ENCODE measurements around the gene C1QTNF3. TPM values are rescaled to one million over a fixed set of nuclear protein-coding genes. Genes with fewer than 3 reads are reported as not detected.
"Not testable (repeated sequence)": the region's sequence is repeated elsewhere in the genome, so short reads cannot be mapped to it uniquely, and the experiment has no call there.

C1QTNF3 gene
- total RNA-seq, 4 donors from 2014 or later, result 6.6 to 13.3 (median 7.6) TPM

GRCh38 chr5:34011536-34011935, 31.5 kb downstream of the C1QTNF3 start:
- Histone ChIP-seq H3K4me1 (peaks cover 0 to 67% (median 31%) of the 10 kb centered on the region in 4 donors), H3K27ac (no peak overlapping the region), H3K4me3 (no peak overlapping the region), H3K36me3 (no peaks in the 10 kb centered on the region), H3K9me3 (no peaks in the 10 kb centered on the region), H3K27me3 (no peaks in the 10 kb centered on the region)
- in situ Hi-C loops (cut with MboI; ENCODE audit: low pct_ligation_motif_present in 1 of 4, low pct_unique_long_range_greater_than_20kb in 1 of 4, low sequenced_read_pairs in 3 of 4), result loop anchor here in 3 of 4 donors (25.0 kb wide), 2 partner anchors 451 to 901 kb away; partner anchors contain the start of genes BRIX1 (in 2 of the 3) and RAD1 (in 2 of the 3)
- no peak for DNase-seq
- TF ChIP-seq CTCF (IDR thresholded peaks at IDR 0.05) (no peak), EP300 (IDR thresholded peaks at IDR 0.05; ENCODE audit: low read depth) (no peak), POLR2AphosphoS5 (IDR thresholded peaks at IDR 0.05) (no peak), POLR2A (IDR thresholded peaks at IDR 0.05) (no peak)
- intact Hi-C loops (cut with DNase I; ENCODE audit: low total_unique reads), result no loop called here
- 72 to 85% methylated on average over 4 of the region's 4 CpGs for WGBS, 2 donors (ENCODE audit: low coverage in 1 of 2)

GRCh38 chr5:34010146-34010545, 32.9 kb downstream of the C1QTNF3 start:
- 47 to 83% methylated on average over 2 of the region's 2 CpGs for WGBS, 2 donors (ENCODE audit: low coverage in 1 of 2)
- H3K27me3 ChIP-seq; H3K36me3 ChIP-seq; DNase-seq; intact Hi-C loops (cut with DNase I; ENCODE audit: low total_unique reads); H3K9me3 ChIP-seq; H3K4me3 ChIP-seq: not testable (repeated sequence)
- H3K27ac ChIP-seq, result peak overlapping the region; percentile 89 to 98 (median 97)
- H3K4me1 ChIP-seq, result peaks cover 0 to 64% (median 29%) of the 10 kb centered on the region in 4 donors
- peak in 1 of 5 experiments; percentile 10 for TF ChIP-seq CTCF (IDR thresholded peaks at IDR 0.05)
- TF ChIP-seq POLR2AphosphoS5 (IDR thresholded peaks at IDR 0.05), result peak in 1 of 3 donors; percentile 21
- in situ Hi-C loops (cut with MboI; ENCODE audit: low pct_ligation_motif_present in 1 of 4, low pct_unique_long_range_greater_than_20kb in 1 of 4, low sequenced_read_pairs in 3 of 4), result loop anchor here in 3 of 4 donors (25.0 kb wide), 2 partner anchors 452 to 902 kb away; partner anchors contain the start of genes BRIX1 (in 2 of the 3) and RAD1 (in 2 of the 3)

GRCh38 chr5:34009610-34010009, 33.4 kb downstream of the C1QTNF3 start:
- 40 to 42% methylated on average over 1 of the region's 1 CpG for WGBS, 2 donors (ENCODE audit: low coverage in 1 of 2)
- in situ Hi-C loops (cut with MboI; ENCODE audit: low pct_ligation_motif_present in 1 of 4, low pct_unique_long_range_greater_than_20kb in 1 of 4, low sequenced_read_pairs in 3 of 4), result loop anchor here in 3 of 4 donors (25.0 kb wide), 2 partner anchors 453 to 903 kb away; partner anchors contain the start of genes BRIX1 (in 2 of the 3) and RAD1 (in 2 of the 3)

GRCh38 chr5:34008802-34009201, 34.2 kb downstream of the C1QTNF3 start:
- 2 to 20% methylated on average over 1 of the region's 1 CpG for WGBS, 2 donors (ENCODE audit: low coverage in 1 of 2)
- in situ Hi-C loops (cut with MboI; ENCODE audit: low pct_ligation_motif_present in 1 of 4, low pct_unique_long_range_greater_than_20kb in 1 of 4, low sequenced_read_pairs in 3 of 4), result loop anchor here in 3 of 4 donors (25.0 kb wide), 2 partner anchors 453 to 903 kb away; partner anchors contain the start of genes BRIX1 (in 2 of the 3) and RAD1 (in 2 of the 3)
- DNase-seq, result no peak
- TF ChIP-seq POLR2AphosphoS5 (IDR thresholded peaks at IDR 0.05) (no peak), CTCF (IDR thresholded peaks at IDR 0.05) (no peak), EP300 (IDR thresholded peaks at IDR 0.05; ENCODE audit: low read depth) (no peak), POLR2A (IDR thresholded peaks at IDR 0.05) (no peak)
- intact Hi-C loops (cut with DNase I; ENCODE audit: low total_unique reads), result no loop called here
- peak overlapping the region; percentile 89 to 98 (median 97) for H3K27ac ChIP-seq
- no peaks in the 10 kb centered on the region for H3K9me3 ChIP-seq
- peaks cover 0 to 8% (median 1%) of the 10 kb centered on the region in 4 donors for H3K36me3 ChIP-seq
- peaks cover 0 to 60% (median 27%) of the 10 kb centered on the region in 4 donors for H3K4me1 ChIP-seq
- no peaks in the 10 kb centered on the region for H3K27me3 ChIP-seq
- H3K4me3 ChIP-seq, result peak overlapping the region in 3 of 4 donors; percentile 63 to 70 (median 65)

More at GRCh38 chr5:34009610-34010009, 33.4 kb downstream of the C1QTNF3 start:
- no peak for DNase-seq
- TF ChIP-seq CTCF (IDR thresholded peaks at IDR 0.05), result no peak
- TF ChIP-seq POLR2A (IDR thresholded peaks at IDR 0.05), result no peak
- intact Hi-C loops (cut with DNase I; ENCODE audit: low total_unique reads), result no loop called here
- Histone ChIP-seq H3K9me3 (no peaks in the 10 kb centered on the region), H3K4me1 (peaks cover 0 to 60% (median 27%) of the 10 kb centered on the region in 4 donors), H3K27ac (peak overlapping the region; percentile 89 to 98 (median 97)), H3K27me3 (no peaks in the 10 kb centered on the region), H3K36me3 (no peaks in the 10 kb centered on the region), H3K4me3 (no peak overlapping the region)

All from transverse colon (tissue), 4 donors.